ENCODE data around the gene DNAAF9.

Gene DNAAF9

DNA sequence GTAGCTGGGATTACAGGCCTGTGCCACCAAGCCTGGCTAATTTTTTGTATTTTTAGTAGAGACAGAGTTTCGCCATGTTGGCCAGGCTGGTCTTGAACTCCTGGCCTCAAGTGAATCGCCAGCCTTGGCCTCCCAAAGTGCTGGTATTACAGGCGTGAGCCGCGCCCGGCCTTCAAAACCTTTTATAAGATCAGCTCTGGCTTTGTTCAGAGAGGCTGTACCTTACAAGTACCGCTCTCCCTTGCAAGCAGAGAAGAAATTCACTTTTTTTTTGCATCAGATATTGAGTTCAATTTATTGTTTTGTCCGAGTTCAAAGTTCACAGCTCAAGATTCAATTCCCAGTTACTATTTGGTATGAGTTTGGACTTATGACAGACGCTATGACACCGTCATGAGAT lies 1.9 kb upstream of the DNAAF9 start:
- DNase-seq = no peak

- peak; percentile 66 to 79 for DNase-seq
Measured at GRCh38 chr20:3407771-3408637, 535 bp upstream of the DNAAF9 start.

GRCh38 chr20:3406481-3407039 lies 909 bp downstream of the DNAAF9 start:
- DNase-seq = peak; percentile 36 to 38

GRCh38 chr20:3405696-3406358 lies 1.6 kb downstream of the DNAAF9 start:
- no peak for DNase-seq

DNA sequence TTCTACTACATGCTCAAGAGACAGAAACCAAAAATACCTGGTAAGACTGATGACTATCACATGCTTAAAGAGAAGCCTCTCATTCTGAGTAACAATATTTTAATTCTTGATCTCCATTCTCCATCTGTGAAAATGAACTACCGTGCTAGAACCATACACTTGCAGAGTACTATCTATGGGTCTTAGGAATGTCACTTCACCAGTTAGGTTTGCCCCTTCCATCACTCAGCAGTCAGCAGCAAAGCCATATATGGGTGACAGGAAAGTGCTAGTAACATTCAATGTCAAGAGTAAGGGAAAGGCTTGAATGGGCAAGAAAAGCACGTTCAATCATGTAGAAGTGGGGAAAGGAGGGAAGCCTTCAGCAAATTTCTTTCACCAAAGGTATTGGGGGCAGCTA lies 2.3 kb downstream of the DNAAF9 start:
- DNase-seq = no peak

DNA sequence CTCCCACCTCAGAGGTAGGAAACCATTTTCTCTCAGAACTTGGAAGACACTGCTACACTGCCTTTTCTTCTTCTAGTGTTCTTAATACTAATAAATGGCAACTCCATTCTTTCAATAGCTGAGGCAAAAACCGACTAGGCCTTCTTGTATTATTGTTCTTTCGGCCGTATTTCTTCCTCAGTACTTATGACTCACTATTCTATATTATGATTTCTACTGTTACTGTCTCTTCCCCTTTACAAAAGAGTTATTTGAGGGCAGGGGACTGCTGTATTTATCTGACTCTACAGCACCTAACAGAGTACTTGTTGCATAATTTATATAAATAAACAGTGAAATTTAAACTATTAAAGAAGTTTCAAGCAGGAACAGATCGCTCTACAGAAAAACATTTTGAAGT lies 3.1 kb downstream of the DNAAF9 start:
- peak; percentile 12 to 19 for DNase-seq

DNA sequence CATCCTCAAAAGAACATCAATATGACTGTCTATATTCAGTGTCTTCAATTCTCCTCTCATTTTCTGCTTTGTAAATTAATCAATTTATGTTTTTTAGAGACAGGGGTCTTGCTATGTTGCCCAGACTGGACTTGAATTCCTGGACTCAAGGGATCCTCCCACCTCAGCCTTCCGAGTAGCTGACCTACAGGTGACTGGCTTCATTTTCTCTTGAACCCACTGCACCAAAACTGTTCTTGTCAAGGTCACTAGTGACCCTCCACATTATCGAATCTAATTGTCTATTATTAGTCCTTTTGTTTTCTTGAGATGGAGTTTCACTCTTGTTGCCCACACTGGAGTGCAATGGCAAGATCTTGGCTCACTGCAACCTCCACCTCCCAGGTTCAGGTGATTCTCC lies 3.7 kb downstream of the DNAAF9 start:
- no peak for DNase-seq

GRCh38 chr20:3402453-3402852 lies 5.0 kb downstream of the DNAAF9 start:
- DNase-seq = no peak

DNA sequence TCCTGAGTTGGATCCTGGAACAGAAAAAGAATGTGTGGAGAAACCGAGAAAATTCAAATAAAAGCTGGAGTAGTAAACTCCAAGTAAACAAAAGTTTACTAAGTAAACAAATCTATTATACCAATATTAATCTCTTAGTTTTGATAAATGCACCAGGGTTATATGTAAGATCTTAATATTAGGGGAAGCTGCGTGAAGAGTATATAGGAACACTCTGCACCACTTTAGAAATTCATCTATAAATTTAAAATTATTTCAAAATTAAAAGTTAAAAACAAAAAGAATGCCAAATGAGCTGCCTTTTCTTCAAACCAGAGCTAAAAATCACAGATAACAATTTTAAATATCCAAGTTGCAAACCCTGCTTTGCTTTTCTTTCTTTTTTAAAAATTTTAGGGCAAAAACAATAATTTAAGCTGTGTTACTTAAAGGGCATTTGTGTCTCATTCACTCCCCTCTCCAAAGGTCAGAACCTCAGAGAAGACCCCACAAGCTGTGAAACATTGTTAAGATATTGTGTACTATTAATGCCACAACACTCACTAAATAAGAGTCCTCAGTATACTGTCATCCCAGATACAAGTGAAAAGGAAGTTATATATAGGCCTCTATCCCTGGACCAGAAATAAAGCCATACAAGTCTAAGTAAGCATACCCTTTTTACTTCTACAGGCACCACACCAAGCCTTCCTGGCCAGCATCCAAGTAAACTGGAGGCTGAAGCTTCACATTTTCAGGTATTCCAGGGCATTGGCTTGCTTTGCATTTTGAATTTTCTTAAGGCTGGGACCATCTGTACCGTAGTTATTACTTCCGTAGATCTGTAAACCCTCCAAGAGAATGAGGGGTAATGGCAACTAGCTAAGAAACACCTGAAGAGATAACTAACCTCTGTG lies 7.0 kb downstream of the DNAAF9 start:
- no peak for DNase-seq

DNA sequence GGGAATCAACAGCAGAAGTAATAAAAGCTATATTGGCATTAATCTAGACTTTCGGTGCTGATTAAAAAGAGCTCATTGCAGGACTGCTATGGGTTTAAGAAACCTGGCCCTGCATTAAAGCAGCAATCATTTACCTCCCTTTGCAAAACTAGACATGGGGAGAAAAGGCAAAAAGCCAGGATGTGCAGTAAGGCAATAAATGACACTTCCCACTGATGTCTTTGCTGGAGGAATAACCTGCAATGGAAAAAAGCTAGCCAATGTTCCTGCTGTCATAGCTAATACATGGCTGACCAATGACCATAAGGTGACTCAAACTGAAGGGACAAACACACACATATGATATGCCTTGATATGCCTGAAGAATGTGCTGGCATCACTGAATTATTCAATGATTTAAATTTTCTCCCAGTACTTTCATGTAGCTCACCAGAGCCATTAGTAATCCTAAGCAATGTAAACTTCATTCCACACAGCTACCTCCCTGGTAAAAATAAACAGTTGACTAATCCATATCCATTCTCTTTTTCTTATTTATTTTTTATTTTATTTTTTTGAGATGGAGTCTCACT lies 8.7 kb downstream of the DNAAF9 start:
- DNase-seq = no peak

- DNase-seq = no peak
Measured at GRCh38 chr20:3396492-3396891, 11.0 kb downstream of the DNAAF9 start.

DNA sequence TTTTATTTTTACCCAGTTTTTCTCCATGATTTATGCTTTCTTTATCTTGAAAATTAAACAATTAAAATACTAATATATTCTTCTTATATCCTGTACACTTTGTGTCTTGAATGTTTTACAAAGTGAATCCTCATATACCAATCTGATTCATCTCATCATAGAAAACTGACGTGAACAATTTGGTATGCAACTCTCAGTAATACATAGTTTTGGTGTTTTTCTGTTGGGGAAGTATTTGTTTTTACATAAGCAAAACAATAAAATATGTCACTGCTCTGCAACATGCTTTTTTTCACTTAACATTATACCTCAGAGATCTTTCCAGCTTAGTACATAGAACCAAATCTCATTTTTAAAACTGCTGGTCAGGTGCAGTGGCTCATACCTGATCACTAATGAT lies 14.7 kb downstream of the DNAAF9 start:
- DNase-seq = no peak

- no peak for DNase-seq
Measured at GRCh38 chr20:3390759-3391425, 16.6 kb downstream of the DNAAF9 start.

GRCh38 chr20:3383878-3384495 lies 23.5 kb downstream of the DNAAF9 start:
- no peak for DNase-seq

DNA sequence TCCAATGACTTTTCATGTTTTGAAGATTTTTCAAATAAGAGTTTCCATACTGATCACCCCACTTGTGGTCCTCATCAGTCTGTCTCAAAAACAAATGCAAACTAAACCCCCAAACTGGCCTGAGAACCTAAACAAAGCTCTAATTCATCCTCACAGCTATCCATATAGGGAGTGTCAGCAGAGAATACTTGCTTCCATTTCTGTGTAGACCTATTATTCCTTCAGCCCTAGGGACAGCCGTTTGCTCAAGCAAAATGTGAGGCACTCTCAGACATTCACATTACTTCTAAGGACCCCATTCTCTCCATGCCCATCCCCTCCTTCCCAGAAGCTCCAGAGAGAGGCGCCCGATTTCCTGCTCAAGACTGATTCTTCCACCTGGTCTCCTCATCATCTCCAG lies 24.6 kb downstream of the DNAAF9 start:
- DNase-seq = no peak

- no peak for DNase-seq
Measured at GRCh38 chr20:3380228-3381070, 27.0 kb downstream of the DNAAF9 start.

- peak; percentile 30 to 37 for DNase-seq
Measured at GRCh38 chr20:3378138-3378537, 29.3 kb downstream of the DNAAF9 start.

- no peak for DNase-seq
Measured at GRCh38 chr20:3377644-3378043, 29.8 kb downstream of the DNAAF9 start.

DNA sequence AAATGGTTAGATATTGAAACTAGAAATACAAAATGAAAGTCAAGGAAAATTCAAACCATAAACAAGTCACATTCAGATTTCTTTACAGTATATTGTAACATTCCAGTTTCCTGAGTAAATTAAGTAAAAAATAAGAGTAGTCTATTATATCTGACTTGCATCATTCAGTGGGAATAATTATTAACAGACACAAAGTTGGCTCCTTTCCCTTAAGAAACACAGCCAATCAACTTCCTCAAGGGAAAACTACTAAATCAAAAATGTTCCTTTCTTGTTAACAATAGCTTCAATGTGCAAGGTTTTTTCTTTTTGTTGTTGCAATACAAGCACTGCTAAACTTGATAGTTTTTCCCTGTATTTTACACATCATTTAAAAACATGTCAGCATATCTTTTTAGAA lies 33.2 kb downstream of the DNAAF9 start:
- no peak for DNase-seq

GRCh38 chr20:3371754-3372153 lies 35.7 kb downstream of the DNAAF9 start:
- peak; percentile 21 to 23 for DNase-seq

- no peak for DNase-seq
Measured at GRCh38 chr20:3367089-3367488, 40.4 kb downstream of the DNAAF9 start.
